HepG2 (cell line): Measurements from ENCODE around the gene PRKACG. TPM values are rescaled to one million over a fixed set of nuclear protein-coding genes. Genes with fewer than 3 reads are reported as not detected.

Source experiments
- ELF3 ChIP-seq: IDR thresholded peaks from 2 replicates; pipeline ENCODE4 v1.6.1; 2016; ENCODE audit warnings: missing genetic modification reagents, missing compliant biosample characterization
- ETV6 ChIP-seq: sonication (generic); formaldehyde crosslinking; conservative IDR thresholded peaks from 2 replicates; pipeline ENCODE4 v1.4.0; 2020; ENCODE audit warnings: missing genetic modification reagents
- GTF2F1 ChIP-seq: fragments of 150-350 bp; IDR thresholded peaks from 2 replicates; pipeline ENCODE4 v1.6.1; 2014; ENCODE audit warnings: low read length
- HDAC2 ChIP-seq: sonication (generic); formaldehyde crosslinking; IDR thresholded peaks from 2 replicates; pipeline ENCODE4 v1.4.0; 2020; ENCODE audit warnings: missing genetic modification reagents
- KAT8 ChIP-seq: IDR thresholded peaks from 2 replicates; pipeline ENCODE4 v1.6.1; 2016; ENCODE audit warnings: missing genetic modification reagents, missing compliant biosample characterization
- KDM6A ChIP-seq: IDR thresholded peaks from 2 replicates; pipeline ENCODE4 v1.6.1; 2016; ENCODE audit warnings: low read depth
- KLF16 ChIP-seq, 2 experiments: sonication (generic) in 1 of 2; formaldehyde crosslinking in 1 of 2; IDR thresholded peaks; 2 replicates each; pipeline versions ENCODE4 v1.6.1 to v1.8.0; 2016 to 2023; ENCODE audit warnings: missing genetic modification reagents in 2 of 2, missing compliant biosample characterization in 1 of 2
- MBD4 ChIP-seq: IDR thresholded peaks from 2 replicates; pipeline ENCODE4 v1.6.1; 2012; ENCODE audit warnings: low read length, inconsistent platforms, borderline replicate concordance
- NKX3-1 ChIP-seq: sonication (generic); formaldehyde crosslinking; IDR thresholded peaks from 2 replicates; pipeline ENCODE4 v1.5.0; 2020; ENCODE audit warnings: missing genetic modification reagents
- RBM39 ChIP-seq: fragments of 200-400 bp; formaldehyde crosslinking; IDR thresholded peaks from one replicate; pipeline ENCODE4 v1.6.1; 2018; ENCODE audit warnings: antibody characterized with exemption, mild to moderate bottlenecking, low read depth, low read length; ENCODE audit not compliant: poor library complexity, severe bottlenecking
- SIX1 ChIP-seq: sonication (generic); formaldehyde crosslinking; IDR thresholded peaks from 2 replicates; pipeline ENCODE4 v1.4.0; 2020; ENCODE audit warnings: missing genetic modification reagents, borderline replicate concordance
- SMAD3 ChIP-seq: sonication (generic); formaldehyde crosslinking; IDR thresholded peaks from 2 replicates; pipeline ENCODE4 v1.4.0; 2020; ENCODE audit warnings: missing genetic modification reagents
- STAT5B ChIP-seq: sonication (generic); formaldehyde crosslinking; IDR thresholded peaks from 2 replicates; pipeline ENCODE4 v1.4.0; 2020; ENCODE audit warnings: missing genetic modification reagents
- TFE3 ChIP-seq: IDR thresholded peaks from 2 replicates; pipeline ENCODE4 v1.6.1; 2016
- TSC22D2 ChIP-seq: sonication (generic); formaldehyde crosslinking; IDR thresholded peaks from 2 replicates; pipeline ENCODE4 v1.5.1; 2020; ENCODE audit warnings: missing genetic modification reagents, mild to moderate bottlenecking, borderline replicate concordance
- U2AF2 ChIP-seq: fragments of 200-400 bp; formaldehyde crosslinking; IDR thresholded peaks from 2 replicates; pipeline ENCODE4 v1.6.1; 2017; ENCODE audit warnings: low read depth, mild to moderate bottlenecking, low read length
- ZBED4 ChIP-seq: sonication (generic); formaldehyde crosslinking; IDR thresholded peaks from 2 replicates; pipeline ENCODE4 v1.4.0; 2020; ENCODE audit warnings: missing genetic modification reagents, borderline replicate concordance
- ZIK1 ChIP-seq: sonication (generic); formaldehyde crosslinking; IDR thresholded peaks from 2 replicates; pipeline ENCODE4 v1.5.0; 2020; ENCODE audit warnings: mild to moderate bottlenecking, low read depth, missing genetic modification reagents, borderline replicate concordance
- ZNF30 ChIP-seq: sonication (generic); formaldehyde crosslinking; IDR thresholded peaks from 2 replicates; pipeline ENCODE4 v1.5.0; 2020; ENCODE audit warnings: mild to moderate bottlenecking, missing genetic modification reagents
- ZNF513 ChIP-seq: sonication (generic); formaldehyde crosslinking; conservative IDR thresholded peaks from 2 replicates; pipeline ENCODE4 v1.5.0; 2020; ENCODE audit warnings: missing genetic modification reagents
- ZNF564 ChIP-seq: sonication (generic); formaldehyde crosslinking; IDR thresholded peaks from 2 replicates; pipeline ENCODE4 v1.8.1; 2023; ENCODE audit warnings: mild to moderate bottlenecking, missing genetic modification reagents
- polyA plus RNA-seq, 8 experiments: library from polyadenylated mRNA; depleted of rRNA in 3 of 8; stranded (reverse) in 7 of 8; unstranded in 1 of 8; fragments of >200 nt; fragmentation: Illumina TruSeq in 4 of 8; extraction: Trizol in 4 of 8; gene quantifications; 2 replicates each; pipeline versions ENCODE4 v1.2.1 to v1.2.3, GENCODE V29; 2011 to 2016; ENCODE audit warnings: low read depth in 4 of 8, missing spikeins in 1 of 8, mixed read lengths in 1 of 8; ENCODE audit not compliant: insufficient read depth in 1 of 8
- total RNA-seq, 5 experiments: library from RNA; depleted of rRNA; stranded (reverse); fragments of >200 nt; fragmentation: Illumina TruSeq; extraction: Trizol; gene quantifications; 2 replicates each; pipeline ENCODE4 v1.2.3, GENCODE V29; 2016; ENCODE audit warnings: low read depth in 1 of 5
- TF ChIP-seq, protein P1 (sequence below): IDR thresholded peaks from 2 replicates; pipeline ENCODE4 v1.6.1; 2018; ENCODE audit warnings: missing genetic modification reagents, mild to moderate bottlenecking, missing compliant biosample characterization
- TF ChIP-seq, protein P2 (sequence below), 2 experiments: fragments of 450-650 bp in 1 of 2; sonication (generic) in 1 of 2; formaldehyde crosslinking; IDR thresholded peaks; 2 replicates each; pipeline versions ENCODE4 v1.5.0 to v1.8.0; 2020 to 2022; ENCODE audit warnings: mild to moderate bottlenecking in 1 of 2, missing genetic modification reagents in 1 of 2

The PRKACG gene
- total and polyA plus RNA-seq, 2 of the 13 experiments (the other 11 are each of a cell fraction or from before 2014, with no cell fraction given), result not detected

DNA sequence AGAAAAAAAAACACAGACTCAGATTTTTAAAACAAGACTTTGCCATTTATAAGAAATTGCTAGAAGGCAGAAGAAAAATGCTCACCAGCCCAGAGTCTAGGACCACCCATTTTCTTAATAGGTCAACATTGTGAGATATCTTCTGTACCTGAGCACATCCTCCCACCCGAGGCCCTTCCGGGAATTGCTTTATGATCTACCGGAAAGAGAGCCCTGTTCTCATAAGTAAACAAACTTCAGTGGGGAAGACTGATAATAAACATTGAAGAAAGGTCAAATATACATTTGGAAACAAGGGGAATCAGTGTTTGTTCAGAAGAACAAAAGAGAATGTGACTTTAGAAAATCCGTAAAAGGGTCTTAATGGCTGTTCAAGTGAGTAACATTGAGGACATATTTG, 44.4 kb downstream of the PRKACG start (continued):
- TF ChIP-seq ZBED4 (0 out of 2 replicates have a peak, but pooled peaks have one; percentile 41), ZNF513 (CRISPR knock-in tag) (no peak), STAT5B (CRISPR knock-in tag) (0 out of 2 replicates have a peak, but pooled peaks have one; percentile 56), RBM39 (no peak), HDAC2 (CRISPR knock-in tag) (peak; percentile 90), TSC22D2 (CRISPR knock-in tag) (no peak), MBD4 (peak; percentile 87; the same call in 1 of the 2 replicates), KAT8 (CRISPR knock-in tag) (peak; percentile 84), KDM6A (CRISPR knock-in tag) (peak; percentile 75), ETV6 (CRISPR knock-in tag) (0 out of 2 replicates have a peak, but pooled peaks have one; percentile 69), TFE3 (CRISPR knock-in tag) (peak; percentile 87), KLF16 (CRISPR knock-in tag; IDR thresholded peaks at IDR 0.05) (peak in 1 of 2 experiments; percentile 89; a peak in 2 of 4 replicates), SIX1 (CRISPR knock-in tag) (peak; percentile 54; the same call in 1 of the 2 replicates), GTF2F1 (no peak), ZNF564 (no peak), SMAD3 (CRISPR knock-in tag) (peak; percentile 92), ELF3 (CRISPR knock-in tag) (peak; percentile 92), NKX3-1 (peak; percentile 24; the same call in 1 of the 2 replicates), ZIK1 (CRISPR knock-in tag) (no peak), U2AF2 (no peak), ZNF30 (CRISPR knock-in tag) (no peak)
- TF ChIP-seq, protein P1, sequence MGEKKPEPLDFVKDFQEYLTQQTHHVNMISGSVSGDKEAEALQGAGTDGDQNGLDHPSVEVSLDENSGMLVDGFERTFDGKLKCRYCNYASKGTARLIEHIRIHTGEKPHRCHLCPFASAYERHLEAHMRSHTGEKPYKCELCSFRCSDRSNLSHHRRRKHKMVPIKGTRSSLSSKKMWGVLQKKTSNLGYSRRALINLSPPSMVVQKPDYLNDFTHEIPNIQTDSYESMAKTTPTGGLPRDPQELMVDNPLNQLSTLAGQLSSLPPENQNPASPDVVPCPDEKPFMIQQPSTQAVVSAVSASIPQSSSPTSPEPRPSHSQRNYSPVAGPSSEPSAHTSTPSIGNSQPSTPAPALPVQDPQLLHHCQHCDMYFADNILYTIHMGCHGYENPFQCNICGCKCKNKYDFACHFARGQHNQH (CRISPR knock-in tag), result peak; percentile 51
- TF ChIP-seq, protein P2, sequence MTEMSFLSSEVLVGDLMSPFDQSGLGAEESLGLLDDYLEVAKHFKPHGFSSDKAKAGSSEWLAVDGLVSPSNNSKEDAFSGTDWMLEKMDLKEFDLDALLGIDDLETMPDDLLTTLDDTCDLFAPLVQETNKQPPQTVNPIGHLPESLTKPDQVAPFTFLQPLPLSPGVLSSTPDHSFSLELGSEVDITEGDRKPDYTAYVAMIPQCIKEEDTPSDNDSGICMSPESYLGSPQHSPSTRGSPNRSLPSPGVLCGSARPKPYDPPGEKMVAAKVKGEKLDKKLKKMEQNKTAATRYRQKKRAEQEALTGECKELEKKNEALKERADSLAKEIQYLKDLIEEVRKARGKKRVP (CRISPR knock-in tag; IDR thresholded peaks at IDR 0.05), result peak in 1 of 2 experiments; percentile 73; a peak in 2 of 4 replicates
